C4-2B (cell line): ENCODE data around the gene AGXT2.

Experiments used
- CTCF ChIP-seq: fragments of 450-650 bp; conservative IDR thresholded peaks from 2 replicates; pipeline ENCODE4 v1.5.1; 2017; ENCODE audit warnings: mild to moderate bottlenecking
- ZFX ChIP-seq: fragments of 450-650 bp; IDR thresholded peaks from 2 replicates; pipeline ENCODE4 v1.6.1; 2017

GRCh38 chr5:35012365-35012764 lies 35.4 kb downstream of the AGXT2 start:
- TF ChIP-seq CTCF (no peak), ZFX (no peak)
